ENCODE data around the gene PHC3.

GRCh38 chr3:170098753-170099152, 82.8 kb downstream of the PHC3 start:
- TF ChIP-seq CTCF (IDR thresholded peaks at IDR 0.05) (no peak), RCOR1 (IDR thresholded peaks at IDR 0.05; ENCODE audit: low read depth, low read length) (no peak), POLR2A (IDR thresholded peaks at IDR 0.05; ENCODE audit: low read length) (no peak), EHMT2 (IDR thresholded peaks at IDR 0.05; ENCODE audit: low read depth) (no peak), CBX8 (IDR thresholded peaks at IDR 0.05) (no peak), MAZ (IDR thresholded peaks at IDR 0.05; ENCODE audit: borderline replicate concordance, low read depth, low read length) (no peak), JUNB (IDR thresholded peaks at IDR 0.05) (no peak), MYC (IDR thresholded peaks at IDR 0.05; ENCODE audit: borderline replicate concordance, low read length) (no peak), HOXA7 (CRISPR knock-in tag; IDR thresholded peaks at IDR 0.05) (no peak), BHLHE40 (IDR thresholded peaks at IDR 0.05; ENCODE audit: low read depth, low read length) (no peak), ZNF302 (CRISPR knock-in tag; IDR thresholded peaks at IDR 0.05) (no peak)

All from A549 (cell line).